GM12872 (cell line): Measurements from ENCODE around the gene AJUBA.

Source experiments
- TF ChIP-seq, protein P1 (sequence below): IDR thresholded peaks from 3 replicates; pipeline ENCODE4 v1.5.1; 2011; ENCODE audit warnings: low read depth, mild to moderate bottlenecking, low read length, moderate library complexity; ENCODE audit not compliant: insufficient read depth

AJUBA gene

GRCh38 chr14:22974530-22975313, 7.6 kb downstream of the AJUBA start:
- TF ChIP-seq, protein P1, sequence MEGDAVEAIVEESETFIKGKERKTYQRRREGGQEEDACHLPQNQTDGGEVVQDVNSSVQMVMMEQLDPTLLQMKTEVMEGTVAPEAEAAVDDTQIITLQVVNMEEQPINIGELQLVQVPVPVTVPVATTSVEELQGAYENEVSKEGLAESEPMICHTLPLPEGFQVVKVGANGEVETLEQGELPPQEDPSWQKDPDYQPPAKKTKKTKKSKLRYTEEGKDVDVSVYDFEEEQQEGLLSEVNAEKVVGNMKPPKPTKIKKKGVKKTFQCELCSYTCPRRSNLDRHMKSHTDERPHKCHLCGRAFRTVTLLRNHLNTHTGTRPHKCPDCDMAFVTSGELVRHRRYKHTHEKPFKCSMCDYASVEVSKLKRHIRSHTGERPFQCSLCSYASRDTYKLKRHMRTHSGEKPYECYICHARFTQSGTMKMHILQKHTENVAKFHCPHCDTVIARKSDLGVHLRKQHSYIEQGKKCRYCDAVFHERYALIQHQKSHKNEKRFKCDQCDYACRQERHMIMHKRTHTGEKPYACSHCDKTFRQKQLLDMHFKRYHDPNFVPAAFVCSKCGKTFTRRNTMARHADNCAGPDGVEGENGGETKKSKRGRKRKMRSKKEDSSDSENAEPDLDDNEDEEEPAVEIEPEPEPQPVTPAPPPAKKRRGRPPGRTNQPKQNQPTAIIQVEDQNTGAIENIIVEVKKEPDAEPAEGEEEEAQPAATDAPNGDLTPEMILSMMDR: no peak

DNA sequence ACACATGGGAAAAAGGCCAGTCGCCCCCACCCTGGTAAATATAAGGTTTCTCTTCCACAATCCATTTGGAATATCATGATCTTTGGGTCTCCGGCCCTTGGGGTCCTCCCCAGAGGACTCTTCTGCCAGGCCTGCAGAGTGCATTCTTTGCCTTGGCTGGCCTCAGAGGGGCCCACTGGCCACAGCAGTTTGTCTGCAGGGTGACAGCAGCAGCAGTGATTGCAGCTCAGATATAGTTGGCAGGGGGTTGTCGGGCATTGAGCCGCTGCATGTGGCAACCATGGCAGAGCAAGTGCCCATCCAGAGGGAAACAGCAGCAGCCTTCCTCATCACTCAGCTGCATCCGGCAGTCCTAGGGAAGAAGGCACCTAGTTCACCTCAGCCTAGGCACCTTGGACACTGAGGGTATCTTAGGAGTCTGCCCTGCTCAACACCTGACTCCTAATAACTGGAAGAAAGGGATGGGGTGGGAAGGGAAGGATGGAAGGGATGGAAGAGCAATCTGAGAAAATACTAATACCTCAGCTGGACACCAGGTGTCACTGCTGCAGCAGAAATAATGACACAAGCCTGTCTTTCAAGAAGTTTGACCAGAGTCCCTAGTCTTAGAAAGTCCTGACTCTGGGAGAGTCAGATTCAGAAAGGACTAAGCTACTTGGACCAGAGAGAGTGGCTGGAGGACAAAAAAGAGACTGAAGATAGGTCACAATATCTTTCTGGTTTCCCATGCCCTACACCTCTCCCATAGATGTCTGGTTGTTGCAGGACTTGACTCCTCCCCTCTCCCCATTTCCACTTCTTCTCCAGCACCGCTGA, 8.9 kb downstream of the AJUBA start:
- TF ChIP-seq, protein P1: peak; percentile 80

- TF ChIP-seq, protein P1: no peak
Measured at GRCh38 chr14:22972313-22972930, 9.9 kb downstream of the AJUBA start.

GRCh38 chr14:22971152-22971551, 11.2 kb downstream of the AJUBA start:
- TF ChIP-seq, protein P1: no peak

- TF ChIP-seq, protein P1: no peak
Measured at GRCh38 chr14:22966783-22967269, 15.5 kb downstream of the AJUBA start.

DNA sequence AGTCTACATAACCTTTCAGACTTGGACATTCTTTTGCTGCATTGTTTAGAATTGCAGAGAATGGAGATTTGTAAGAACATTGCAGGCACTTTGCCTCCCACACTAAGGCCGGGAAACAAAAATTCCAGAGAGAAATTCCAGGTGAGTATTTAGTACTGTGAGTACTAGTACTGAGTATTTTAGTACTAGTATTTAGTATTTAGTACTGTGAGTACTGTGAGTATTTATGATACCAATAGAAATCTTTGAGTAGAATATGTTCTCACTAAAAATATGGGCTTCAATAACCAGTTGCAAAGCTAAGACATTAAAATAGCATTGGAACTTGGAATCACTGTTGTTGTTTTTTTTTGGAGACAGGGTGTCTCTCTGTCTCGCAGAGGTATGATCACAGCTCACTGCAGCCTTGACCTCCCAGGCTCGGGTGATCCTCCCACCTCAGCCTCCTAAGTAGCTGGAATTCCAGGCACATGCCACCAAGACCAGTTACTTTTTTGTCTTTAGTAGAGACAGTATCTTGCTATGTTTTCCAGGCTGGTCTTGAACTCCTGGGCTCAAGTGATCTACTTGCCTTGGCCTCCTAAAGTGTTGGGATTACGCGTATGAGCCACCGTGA, 20.2 kb downstream of the AJUBA start:
- TF ChIP-seq, protein P1: no peak
